ENCODE results near the gene GNPTG.

GRCh38 chr16:1344499-1344898 lies 7.2 kb upstream of the GNPTG start:
- TF ChIP-seq CTCF (IDR thresholded peaks at IDR 0.05; ENCODE audit: extremely low read depth in 1 of 2, insufficient read depth in 1 of 2, low read depth in 1 of 2, low read length in 2 of 2): no peak
- TF ChIP-seq POLR2A (IDR thresholded peaks at IDR 0.05; ENCODE audit: low read depth, low read length): no peak
- TF ChIP-seq POLR2AphosphoS5 (IDR thresholded peaks at IDR 0.05; ENCODE audit: insufficient read depth, low read depth, low read length): no peak
